Activated naive CD8-positive, alpha-beta T cell treated with anti-CD3 and anti-CD28 coated beads, Interleukin-2, amount 10 ng/mL, durations not matched to agents 7 days and 5 days (primary cell): Measurements from ENCODE around the gene LRP1. TPM values are rescaled to one million over a fixed set of nuclear protein-coding genes. Genes with fewer than 3 reads are reported as not detected.
A peak's percentile ranks its signal among the peaks of the same experiment; 100 is the strongest.

Experiments
- ATAC-seq: fragments of 150-1000 bp; cut with Tn5 transposase; one replicate; pipeline ENCODE4 v1.10.0; 2021; ENCODE audit warnings: low read depth, moderate library complexity
- POLR2A ChIA-PET: fragments of 350-600 bp; sonication (Branson Sonifier 250); formaldehyde crosslinking; loops from one replicate; lab custom pipeline; 2021; ENCODE audit warnings: antibody characterized with exemption; lab: Charles Lee
- DNase-seq: peaks from one replicate; pipeline ENCODE4 v3.0.0; 2021
- H3K27ac Mint-ChIP-seq: one replicate; pipeline ENCODE4 v1.8.0; 2022; ENCODE audit warnings: mild to moderate bottlenecking, mixed read lengths
- H3K27me3 Mint-ChIP-seq: one replicate; pipeline ENCODE4 v1.8.0; 2022; ENCODE audit warnings: mild to moderate bottlenecking, moderate library complexity, mixed read lengths
- H3K36me3 Mint-ChIP-seq: one replicate; pipeline ENCODE4 v1.8.0; 2021; ENCODE audit warnings: mild to moderate bottlenecking, mixed read lengths
- H3K4me1 Mint-ChIP-seq: one replicate; pipeline ENCODE4 v1.8.0; 2021; ENCODE audit warnings: mixed read lengths
- H3K4me3 Mint-ChIP-seq: one replicate; pipeline ENCODE4 v1.8.0; 2022; ENCODE audit warnings: mild to moderate bottlenecking, moderate library complexity, mixed read lengths
- H3K9me3 Mint-ChIP-seq: one replicate; pipeline ENCODE4 v1.8.0; 2021; ENCODE audit warnings: mixed read lengths
- total RNA-seq, 2 experiments: library from RNA; stranded (reverse); gene quantifications; one replicate each; pipeline ENCODE4 v1.2.3, GENCODE V29; 2021

The LRP1 gene
- total RNA-seq, 2 experiments from 2014 or later = 4.9 to 6.1 TPM

- H3K4me1 Mint-ChIP-seq = no peaks in the 10 kb centered on the region
- ATAC-seq (no peak), DNase-seq (no peak)
- no peaks in the 10 kb centered on the region for H3K9me3 Mint-ChIP-seq
- no peak overlapping the region for H3K4me3 Mint-ChIP-seq
- H3K36me3 Mint-ChIP-seq = no peaks in the 10 kb centered on the region
- no peak overlapping the region for H3K27ac Mint-ChIP-seq
- H3K27me3 Mint-ChIP-seq = peaks cover 3% of the 10 kb centered on the region
- POLR2A ChIA-PET = no interaction called here
Measured at GRCh38 chr12:57150400-57151000, 22.2 kb downstream of the LRP1 start.

- POLR2A ChIA-PET = no interaction called here
- no peaks in the 10 kb centered on the region for H3K36me3 Mint-ChIP-seq
- H3K27me3 Mint-ChIP-seq = no peaks in the 10 kb centered on the region
- ATAC-seq (no peak), DNase-seq (no peak)
- H3K9me3 Mint-ChIP-seq = no peaks in the 10 kb centered on the region
- H3K4me1 Mint-ChIP-seq = peaks cover 1% of the 10 kb centered on the region
- no peak overlapping the region for H3K27ac Mint-ChIP-seq
- H3K4me3 Mint-ChIP-seq = no peak overlapping the region
Measured at GRCh38 chr12:57151741-57152630, 23.7 kb downstream of the LRP1 start.

- POLR2A ChIA-PET = no interaction called here
- DNase-seq (no peak), ATAC-seq (no peak)
- Mint-ChIP-seq H3K4me1 (peaks cover 3% of the 10 kb centered on the region), H3K27me3 (no peaks in the 10 kb centered on the region), H3K36me3 (no peaks in the 10 kb centered on the region), H3K4me3 (no peak overlapping the region), H3K9me3 (no peaks in the 10 kb centered on the region), H3K27ac (no peak overlapping the region)
Measured at GRCh38 chr12:57152639-57153038, 24.4 kb downstream of the LRP1 start.

GRCh38 chr12:57153415-57153997, 25.2 kb downstream of the LRP1 start:
- POLR2A ChIA-PET = no interaction called here
- ATAC-seq = no peak

GRCh38 chr12:57154076-57154475, 25.8 kb downstream of the LRP1 start:
- ATAC-seq = no peak
- Mint-ChIP-seq H3K4me3 (no peak overlapping the region), H3K9me3 (no peaks in the 10 kb centered on the region), H3K4me1 (peaks cover 8% of the 10 kb centered on the region), H3K27ac (no peak overlapping the region), H3K36me3 (no peaks in the 10 kb centered on the region), H3K27me3 (no peaks in the 10 kb centered on the region)
- POLR2A ChIA-PET = no interaction called here
- no peak for DNase-seq

More at GRCh38 chr12:57153415-57153997, 25.2 kb downstream of the LRP1 start:
- Mint-ChIP-seq H3K27ac (no peak overlapping the region), H3K27me3 (no peaks in the 10 kb centered on the region), H3K4me3 (no peak overlapping the region), H3K9me3 (no peaks in the 10 kb centered on the region), H3K36me3 (no peaks in the 10 kb centered on the region), H3K4me1 (peaks cover 8% of the 10 kb centered on the region)
- no peak for DNase-seq

- Mint-ChIP-seq H3K36me3 (no peaks in the 10 kb centered on the region), H3K4me3 (no peak overlapping the region), H3K27ac (no peak overlapping the region), H3K9me3 (no peaks in the 10 kb centered on the region), H3K4me1 (peaks cover 8% of the 10 kb centered on the region), H3K27me3 (peaks cover 1% of the 10 kb centered on the region)
- ATAC-seq (no peak), DNase-seq (no peak)
- POLR2A ChIA-PET = no interaction called here
Measured at GRCh38 chr12:57154804-57155434, 26.6 kb downstream of the LRP1 start.

- H3K27ac Mint-ChIP-seq = no peak overlapping the region
- peaks cover 8% of the 10 kb centered on the region for H3K4me1 Mint-ChIP-seq
- peaks cover 1% of the 10 kb centered on the region for H3K27me3 Mint-ChIP-seq
- H3K4me3 Mint-ChIP-seq = no peak overlapping the region
- ATAC-seq = no peak
- POLR2A ChIA-PET = interaction anchor here (0.6 kb wide), 1 partner anchor 21 kb away, joined by 5 read pairs; no protein-coding TSS in a partner anchor
- H3K9me3 Mint-ChIP-seq = no peaks in the 10 kb centered on the region
- H3K36me3 Mint-ChIP-seq = no peaks in the 10 kb centered on the region
- no peak for DNase-seq
Measured at GRCh38 chr12:57156701-57157403, 28.6 kb downstream of the LRP1 start.

GRCh38 chr12:57157588-57158173, 29.4 kb downstream of the LRP1 start:
- Mint-ChIP-seq H3K27me3 (peaks cover 3% of the 10 kb centered on the region), H3K4me3 (peak overlapping the region; percentile 62), H3K36me3 (no peaks in the 10 kb centered on the region), H3K27ac (no peak overlapping the region), H3K4me1 (peaks cover 8% of the 10 kb centered on the region), H3K9me3 (no peaks in the 10 kb centered on the region)
- POLR2A ChIA-PET = no interaction called here
- peak; percentile 21 for ATAC-seq
- no peak for DNase-seq

- Mint-ChIP-seq H3K4me1 (peaks cover 8% of the 10 kb centered on the region), H3K27me3 (peaks cover 5% of the 10 kb centered on the region), H3K36me3 (no peaks in the 10 kb centered on the region), H3K4me3 (no peak overlapping the region), H3K27ac (no peak overlapping the region), H3K9me3 (no peaks in the 10 kb centered on the region)
- DNase-seq (no peak), ATAC-seq (no peak)
- POLR2A ChIA-PET = no interaction called here
Measured at GRCh38 chr12:57158186-57158585, 29.9 kb downstream of the LRP1 start.

GRCh38 chr12:57158665-57159064, 30.4 kb downstream of the LRP1 start:
- POLR2A ChIA-PET = no interaction called here
- peaks cover 8% of the 10 kb centered on the region for H3K4me1 Mint-ChIP-seq
- no peak for ATAC-seq
- H3K27ac Mint-ChIP-seq = no peak overlapping the region
- no peaks in the 10 kb centered on the region for H3K9me3 Mint-ChIP-seq
- H3K4me3 Mint-ChIP-seq = no peak overlapping the region
- no peaks in the 10 kb centered on the region for H3K36me3 Mint-ChIP-seq
- H3K27me3 Mint-ChIP-seq = peaks cover 5% of the 10 kb centered on the region
- DNase-seq = no peak

- no peak for DNase-seq
- no peak for ATAC-seq
- no peaks in the 10 kb centered on the region for H3K36me3 Mint-ChIP-seq
- H3K4me1 Mint-ChIP-seq = peaks cover 8% of the 10 kb centered on the region
- POLR2A ChIA-PET = no interaction called here
- H3K4me3 Mint-ChIP-seq = no peak overlapping the region
- H3K27me3 Mint-ChIP-seq = peaks cover 5% of the 10 kb centered on the region
- no peaks in the 10 kb centered on the region for H3K9me3 Mint-ChIP-seq
- no peak overlapping the region for H3K27ac Mint-ChIP-seq
Measured at GRCh38 chr12:57159311-57159710, 31.0 kb downstream of the LRP1 start.

GRCh38 chr12:57160040-57160439, 31.8 kb downstream of the LRP1 start:
- no peaks in the 10 kb centered on the region for H3K9me3 Mint-ChIP-seq
- peaks cover 8% of the 10 kb centered on the region for H3K4me1 Mint-ChIP-seq
- no peak overlapping the region for H3K27ac Mint-ChIP-seq
- H3K36me3 Mint-ChIP-seq = no peaks in the 10 kb centered on the region
- peaks cover 5% of the 10 kb centered on the region for H3K27me3 Mint-ChIP-seq
- DNase-seq = no peak
- POLR2A ChIA-PET = no interaction called here
- H3K4me3 Mint-ChIP-seq = no peak overlapping the region
- no peak for ATAC-seq

- DNase-seq = no peak
- Mint-ChIP-seq H3K27me3 (peaks cover 5% of the 10 kb centered on the region), H3K4me1 (peaks cover 8% of the 10 kb centered on the region), H3K4me3 (no peak overlapping the region), H3K36me3 (no peaks in the 10 kb centered on the region), H3K27ac (no peak overlapping the region), H3K9me3 (no peaks in the 10 kb centered on the region)
- no peak for ATAC-seq
- POLR2A ChIA-PET = no interaction called here
Measured at GRCh38 chr12:57160741-57161140, 32.5 kb downstream of the LRP1 start.
